ENCODE data around the gene PRTFDC1.
"Not testable (repeated sequence)": the region's sequence is repeated elsewhere in the genome, so short reads cannot be mapped to it uniquely, and the experiment has no call there.

Gene PRTFDC1

DNA sequence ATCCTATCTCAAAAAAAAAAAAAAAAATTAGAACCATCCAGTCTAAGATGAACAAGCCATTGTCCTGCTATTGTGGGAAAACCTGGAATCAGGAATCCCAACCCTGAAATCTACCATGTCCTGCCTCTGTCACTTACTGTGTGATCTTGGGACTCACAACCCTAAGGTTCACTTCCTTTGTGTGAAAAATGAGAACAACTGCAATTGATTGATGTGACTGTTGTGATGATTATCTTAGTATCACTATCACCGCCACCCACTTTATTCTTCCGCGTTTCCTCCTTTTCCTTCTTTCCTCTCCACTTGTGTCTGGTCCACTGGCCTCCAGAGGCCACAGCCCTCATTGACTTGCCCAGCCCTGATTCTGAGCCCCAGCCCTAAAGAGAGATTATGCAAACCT lies 12.6 kb upstream of the PRTFDC1 start:
- no peak for DNase-seq

DNA sequence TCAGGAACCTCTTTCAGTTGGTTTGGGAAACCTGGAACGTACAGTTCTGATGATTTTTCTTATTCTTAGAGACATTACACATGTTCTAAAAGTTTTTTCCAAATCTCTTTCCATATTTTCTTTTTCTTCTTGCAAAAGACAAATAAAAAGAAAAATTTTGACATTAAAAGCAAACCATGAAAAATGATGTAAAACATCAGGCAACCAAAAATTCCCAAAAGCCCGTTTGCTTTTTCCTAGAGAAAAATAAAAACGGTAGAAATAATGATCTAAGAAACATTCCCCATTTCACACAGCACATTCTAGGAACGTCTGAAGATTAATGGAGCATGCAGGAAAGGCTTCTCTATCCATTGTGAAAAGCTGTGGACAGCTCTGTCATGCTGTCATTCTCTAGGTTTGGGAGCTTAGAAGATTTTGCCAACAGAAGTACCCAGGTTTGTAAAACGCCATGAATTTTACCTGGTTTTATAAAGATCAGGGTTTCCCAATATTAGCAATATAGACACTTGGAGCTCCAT lies 11.2 kb upstream of the PRTFDC1 start:
- DNase-seq, result no peak

DNA sequence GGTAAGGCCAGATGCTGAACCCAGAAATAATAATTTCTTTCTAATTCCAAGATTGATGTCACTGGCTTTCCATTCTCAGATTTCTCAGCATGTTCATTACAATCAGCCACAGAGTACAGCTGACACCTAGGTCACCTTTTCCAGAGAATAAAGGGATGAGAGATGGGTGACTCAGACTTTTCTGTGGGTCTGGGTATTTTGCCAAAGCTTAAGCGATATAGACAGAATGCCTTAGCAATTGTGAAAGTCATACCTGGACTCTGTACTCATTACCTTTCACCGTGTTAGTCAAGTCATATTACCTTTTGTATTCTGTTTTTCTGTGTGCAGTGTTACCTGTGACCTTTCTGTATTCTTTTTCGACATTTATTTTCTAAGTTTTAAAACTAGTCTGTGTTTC lies 10.6 kb upstream of the PRTFDC1 start:
- DNase-seq, result no peak

DNA sequence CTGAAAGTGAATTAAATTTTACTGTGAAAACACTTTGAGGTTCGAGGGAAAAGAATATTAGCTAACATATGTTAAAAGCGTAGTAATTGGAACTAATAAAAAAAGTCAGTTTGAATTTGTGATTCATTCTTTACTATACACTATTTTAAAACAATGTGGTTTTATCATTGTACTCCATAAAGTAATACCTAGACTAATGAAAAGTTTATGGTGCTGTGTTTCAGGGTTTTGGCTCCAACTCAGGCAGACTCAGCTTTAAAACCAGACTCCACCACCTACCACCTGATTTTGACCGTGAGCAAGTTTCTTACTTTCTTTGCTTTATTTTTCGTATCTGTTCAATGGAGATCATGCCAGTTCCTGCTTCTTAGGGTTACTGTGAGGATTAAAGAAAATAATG lies 9.2 kb upstream of the PRTFDC1 start:
- DNase-seq, result no peak

DNA sequence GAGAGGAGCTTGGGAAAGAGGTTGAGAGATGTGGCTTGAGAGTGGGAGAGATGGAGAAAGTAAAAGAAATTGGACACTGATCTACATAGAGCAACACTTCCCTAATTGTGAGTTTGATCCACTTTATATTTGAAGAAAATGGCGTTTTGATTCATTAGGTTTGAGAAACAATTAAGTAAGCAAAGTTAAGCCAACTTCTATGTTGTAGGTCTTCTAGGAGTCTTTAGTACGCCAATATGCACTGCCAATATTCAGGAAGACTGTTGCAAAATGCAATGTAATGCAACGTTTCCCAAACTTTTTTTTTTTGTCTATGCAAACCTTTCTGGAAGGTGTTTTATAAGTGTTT lies 7.0 kb upstream of the PRTFDC1 start:
- DNase-seq, result no peak

DNA sequence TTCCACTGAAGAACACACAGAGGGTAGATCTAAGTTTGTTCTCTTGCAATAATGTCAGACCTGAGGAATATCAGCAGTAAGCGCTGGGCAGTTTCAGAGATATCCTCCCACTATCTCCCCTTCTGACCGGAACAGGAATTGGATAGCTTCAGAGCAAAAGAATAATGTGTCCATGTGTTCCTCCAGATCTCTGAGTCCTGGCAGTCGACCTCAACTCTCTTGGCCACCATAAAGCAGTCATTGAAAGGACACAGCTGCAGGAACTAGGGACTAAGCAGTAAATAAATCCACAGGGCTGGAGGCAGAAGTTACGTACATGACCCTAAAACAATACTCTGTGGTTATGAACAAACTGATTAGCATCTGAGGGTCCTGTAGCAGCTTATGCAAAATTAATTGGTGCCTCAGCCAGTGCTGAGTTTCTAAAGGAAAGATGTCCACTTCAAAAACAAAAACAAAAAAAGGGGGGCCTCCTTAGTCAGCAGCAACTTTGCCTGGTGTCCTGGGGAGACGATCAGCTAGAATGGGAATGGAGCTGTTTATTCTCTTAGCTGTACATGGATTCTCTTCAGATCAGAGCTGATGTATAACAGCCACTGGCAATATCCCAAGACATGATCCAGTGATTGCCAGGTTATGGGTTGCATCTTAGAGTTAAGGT lies 6.4 kb upstream of the PRTFDC1 start:
- DNase-seq, result no peak

DNA sequence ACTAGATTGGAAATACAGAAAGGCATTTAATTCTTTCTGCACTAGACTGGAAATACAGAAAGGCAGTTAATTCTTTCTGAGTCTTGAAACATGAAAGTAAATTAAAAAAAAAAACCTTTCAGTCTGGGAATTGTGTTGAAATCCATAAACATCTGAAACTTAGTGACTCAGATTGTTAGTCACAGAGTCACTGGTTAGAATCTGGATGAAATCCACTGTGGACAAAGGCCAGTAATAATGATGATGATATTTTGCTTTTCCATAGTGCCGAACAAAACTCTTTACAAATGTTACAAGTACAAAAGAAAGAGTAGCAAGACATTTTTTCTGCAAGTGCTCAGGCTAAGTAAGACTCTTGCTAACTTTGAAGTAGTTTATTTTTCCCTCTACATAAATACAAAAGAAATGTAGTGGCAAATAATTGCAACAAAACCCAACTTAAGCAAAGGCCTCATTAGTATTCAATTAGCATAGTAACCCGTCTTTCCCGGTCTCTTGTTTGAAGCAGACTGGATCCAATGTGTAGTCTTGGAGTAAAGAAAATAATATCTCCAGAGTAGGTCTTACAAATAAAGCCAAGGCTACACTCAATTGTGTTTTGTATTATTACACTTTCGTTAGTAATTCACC lies 5.8 kb upstream of the PRTFDC1 start:
- no peak for DNase-seq

DNA sequence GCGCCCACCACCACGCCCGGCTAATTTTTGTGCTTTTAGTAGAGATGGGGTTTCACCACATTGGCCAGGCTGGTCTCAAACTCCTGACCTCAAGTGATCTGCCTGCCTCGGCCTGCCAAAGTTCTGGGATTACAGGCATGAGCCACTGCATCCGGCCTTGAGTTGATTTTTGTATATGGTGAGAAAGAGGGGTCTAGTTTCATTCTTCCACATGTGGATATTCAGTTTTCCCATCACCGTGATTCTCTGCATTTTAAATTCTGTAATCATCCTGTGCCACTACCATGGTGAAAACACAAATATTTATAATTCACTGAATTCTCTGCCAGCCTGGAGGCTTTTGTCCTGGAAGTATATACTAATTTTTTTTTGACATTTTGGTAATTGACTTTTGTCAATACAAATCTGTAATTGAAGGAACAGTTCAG lies 5.2 kb upstream of the PRTFDC1 start:
- DNase-seq, result not testable (repeated sequence)

DNA sequence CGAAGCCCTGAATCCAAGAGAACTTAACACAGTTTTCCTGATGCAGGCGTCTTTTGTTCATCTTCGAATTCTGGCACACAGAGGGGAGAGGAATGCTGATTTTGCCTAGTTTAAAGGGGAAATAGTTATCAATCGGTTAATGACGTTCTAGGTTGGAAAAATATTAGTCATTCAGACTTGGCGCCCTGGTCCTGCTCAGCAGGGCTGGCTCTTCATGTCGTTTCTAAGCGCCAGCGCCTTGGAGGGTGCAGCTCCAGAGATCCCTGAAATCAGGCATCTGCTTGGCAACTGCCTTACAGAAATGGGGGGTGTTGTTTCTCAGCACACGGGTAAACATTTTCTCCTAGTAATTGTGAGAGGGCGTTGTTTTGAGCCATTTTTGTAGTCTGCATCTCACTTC lies 1.3 kb upstream of the PRTFDC1 start:
- DNase-seq, result no peak

DNA sequence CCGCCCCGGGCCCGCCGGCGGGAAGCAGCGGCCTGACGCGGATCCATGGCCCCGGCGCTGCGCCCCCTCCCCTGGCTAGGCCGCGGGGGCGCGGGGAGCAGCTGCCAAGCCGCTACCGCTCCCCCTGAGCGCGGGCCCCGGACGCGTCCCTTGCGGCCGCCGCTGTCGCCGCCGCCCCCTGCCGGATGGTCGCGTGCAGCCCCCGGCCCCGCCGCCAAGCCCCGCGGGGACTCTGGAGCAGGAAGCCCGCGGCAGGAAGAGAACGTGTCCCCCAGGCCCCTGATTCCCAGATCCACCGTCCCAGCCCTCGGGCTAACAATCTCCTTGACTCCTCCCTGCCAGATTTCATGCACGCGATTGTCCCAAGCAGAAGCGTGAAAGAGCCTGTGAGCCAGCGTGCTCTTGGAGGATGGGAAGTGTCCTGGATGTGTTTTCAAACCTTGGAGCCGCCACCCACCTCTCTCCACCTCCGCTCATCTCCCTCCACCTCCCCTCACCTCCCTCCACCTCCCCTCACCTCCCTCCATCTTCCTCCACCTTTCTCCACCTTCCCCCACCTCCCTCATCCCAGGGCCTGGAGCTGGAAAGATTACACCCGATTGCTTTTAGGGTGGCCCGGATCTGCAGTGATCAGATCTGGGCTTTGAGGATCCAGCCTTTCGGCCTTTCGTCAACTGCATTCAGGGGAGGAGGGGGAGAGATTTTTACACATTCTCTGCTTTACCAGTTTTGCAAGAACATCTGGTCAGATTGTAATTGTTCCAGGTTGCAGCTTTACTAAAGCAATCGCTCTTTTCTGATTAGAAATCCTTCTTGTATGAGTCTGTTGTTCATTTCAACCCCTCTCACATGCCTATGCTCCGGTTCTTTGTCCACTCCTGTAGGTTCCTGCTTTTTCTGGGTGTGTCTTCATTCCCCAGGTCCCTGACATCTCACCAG lies 570 bp upstream of the PRTFDC1 start:
- DNase-seq, result peak in 1 of 2 experiments; percentile 58

DNA sequence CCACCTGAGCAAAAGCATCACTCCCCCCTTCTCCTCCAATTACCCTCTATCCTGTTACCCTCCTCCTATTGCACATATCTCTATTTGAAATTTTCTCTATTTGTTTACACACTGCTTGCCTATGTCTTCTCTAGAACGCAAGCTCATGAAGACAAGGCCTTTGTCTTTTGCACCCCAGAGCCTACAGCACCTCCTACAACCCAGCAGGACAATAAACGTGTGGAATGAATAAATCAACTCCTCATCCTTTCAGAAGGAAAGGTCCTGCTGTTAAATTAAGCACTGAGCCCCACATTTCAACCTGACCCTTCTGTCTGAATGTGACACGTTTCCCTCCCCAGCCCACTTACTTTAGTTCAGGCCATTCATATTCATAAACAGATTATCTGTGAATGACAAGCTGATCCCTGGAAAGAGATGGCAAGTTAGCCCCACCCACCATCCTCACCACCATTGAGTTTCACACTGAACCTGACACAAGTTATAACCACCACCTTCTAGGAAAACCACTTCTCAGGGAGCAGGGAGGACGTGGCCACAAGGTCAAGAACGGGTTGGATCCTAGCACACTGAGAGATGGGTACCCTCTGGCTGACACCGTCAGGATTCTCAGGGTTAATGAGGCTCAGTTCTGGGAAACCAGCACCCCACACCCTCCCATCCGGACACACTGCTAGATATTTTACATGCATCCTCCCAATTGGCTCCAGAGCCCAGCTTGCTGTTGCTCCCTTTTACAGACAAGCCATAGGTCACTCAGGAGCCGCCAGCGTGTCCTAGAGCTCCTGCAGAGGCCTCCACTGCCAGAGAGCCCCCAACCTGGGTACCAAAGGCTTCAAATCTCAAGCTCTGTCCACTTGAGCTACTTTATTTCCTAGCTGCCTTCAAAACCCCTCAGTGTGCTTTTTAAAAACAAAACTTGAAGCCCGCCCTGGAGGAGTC lies 934 bp downstream of the PRTFDC1 start:
- DNase-seq, result peak in 1 of 2 experiments; percentile 7

DNA sequence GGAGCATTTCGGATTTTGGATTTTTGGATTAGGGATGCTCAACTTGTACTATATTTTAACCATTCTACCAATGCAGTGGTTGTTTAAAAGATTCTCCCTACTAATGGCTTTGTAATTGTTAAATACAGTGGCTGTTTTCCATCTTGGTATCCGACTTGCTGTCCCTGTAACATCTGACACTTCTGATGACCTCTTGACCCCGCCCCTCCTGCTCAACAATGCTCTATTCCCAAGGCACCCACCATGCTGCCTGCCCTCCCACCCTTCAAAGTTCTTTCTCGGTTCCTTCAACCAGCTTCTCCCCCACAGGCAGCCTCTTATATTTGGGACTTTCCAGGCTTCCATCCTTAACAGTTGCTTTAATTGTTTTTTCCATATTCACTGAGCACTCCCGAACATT lies 2.0 kb downstream of the PRTFDC1 start:
- no peak for DNase-seq

DNA sequence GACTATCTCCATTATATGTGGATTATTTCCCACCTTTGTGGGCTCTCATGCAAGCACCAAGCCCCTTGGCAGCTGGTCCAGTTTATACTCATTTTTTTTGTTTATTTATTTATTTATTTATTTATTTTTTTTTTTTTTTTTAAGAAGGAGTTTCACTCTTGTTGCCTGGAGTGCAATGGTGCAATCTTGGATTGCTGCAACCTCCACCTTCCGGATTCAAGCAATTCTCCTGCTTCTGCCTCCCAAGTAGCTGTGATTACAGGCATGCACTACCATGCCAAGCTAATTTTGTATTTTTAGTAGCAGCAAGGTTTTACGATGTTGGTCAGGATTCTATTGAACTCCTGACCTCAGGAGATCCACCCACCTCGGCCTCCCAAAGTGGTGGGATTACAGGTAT lies 2.8 kb downstream of the PRTFDC1 start:
- DNase-seq, result no peak

DNA sequence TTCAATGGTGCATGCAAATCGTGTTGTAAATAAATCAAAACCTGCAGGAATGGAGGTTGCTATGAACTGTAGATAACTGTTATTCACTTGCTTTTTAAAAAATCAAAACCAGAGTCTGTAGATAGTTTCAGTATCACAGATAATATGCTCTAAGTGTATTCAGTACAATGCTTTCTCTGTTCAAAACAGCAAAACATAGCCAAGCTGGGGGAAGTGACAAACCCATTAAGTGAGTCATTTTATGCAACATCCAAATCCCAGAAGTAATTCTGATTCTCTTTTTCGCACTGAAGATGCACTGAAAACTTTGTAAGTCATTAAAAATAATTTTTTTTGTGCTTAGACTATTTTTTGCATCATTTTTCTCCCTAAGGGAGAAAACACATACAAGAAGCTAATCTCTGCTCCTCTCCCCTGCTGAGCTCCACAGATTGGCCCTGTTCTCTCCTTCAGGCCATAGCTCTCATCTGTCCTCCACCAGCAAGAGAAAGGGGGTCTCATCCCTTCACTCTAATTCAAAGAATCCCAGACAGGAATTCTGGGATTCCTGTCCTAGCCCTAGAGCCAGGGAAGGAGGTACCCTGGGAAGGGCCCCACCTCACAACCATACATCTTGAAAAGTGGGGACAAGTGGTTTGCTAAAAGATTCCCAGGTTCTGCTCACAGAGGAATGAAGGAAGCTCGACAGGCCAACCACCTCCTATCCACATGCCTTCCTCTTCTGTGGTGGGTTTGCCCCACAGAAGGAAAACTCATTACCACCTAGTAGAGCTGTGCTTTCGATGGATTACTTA lies 4.9 kb downstream of the PRTFDC1 start:
- no peak for DNase-seq

DNA sequence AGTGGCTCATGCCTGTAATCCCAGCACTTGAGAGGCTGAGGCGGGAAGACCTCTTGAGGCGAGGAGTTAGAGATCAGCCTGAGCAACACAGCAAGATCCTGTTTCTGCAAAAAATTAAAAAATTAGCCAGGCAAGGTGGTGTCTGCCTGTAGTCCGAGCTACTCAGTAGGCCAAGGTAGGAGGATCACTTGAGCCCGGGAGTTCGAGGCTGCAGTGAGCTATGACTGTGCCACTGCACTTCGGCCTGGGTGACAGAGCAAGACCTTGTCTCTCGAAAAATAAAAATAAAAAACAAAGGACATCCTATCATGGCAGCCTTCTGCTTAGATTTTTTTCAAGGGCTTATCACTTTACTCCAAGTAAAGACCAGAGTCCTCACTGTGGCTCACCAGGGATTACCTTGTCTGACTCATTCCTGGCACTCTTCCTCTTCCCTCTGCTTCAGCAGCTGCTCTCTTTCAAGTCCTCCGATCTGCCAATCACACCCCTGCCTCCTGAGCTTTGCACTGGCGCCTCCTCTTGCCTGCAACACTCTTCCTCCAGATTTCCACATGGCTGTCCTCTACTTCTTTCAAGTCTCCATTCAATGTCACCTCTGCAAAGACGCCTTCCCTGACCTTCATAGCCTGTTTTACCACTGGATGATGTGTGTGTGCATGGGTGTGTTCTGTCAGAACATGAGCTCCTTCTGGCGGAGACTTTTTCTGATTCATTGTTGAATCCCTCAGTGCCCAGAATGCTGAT lies 7.7 kb downstream of the PRTFDC1 start:
- DNase-seq, result no peak

DNA sequence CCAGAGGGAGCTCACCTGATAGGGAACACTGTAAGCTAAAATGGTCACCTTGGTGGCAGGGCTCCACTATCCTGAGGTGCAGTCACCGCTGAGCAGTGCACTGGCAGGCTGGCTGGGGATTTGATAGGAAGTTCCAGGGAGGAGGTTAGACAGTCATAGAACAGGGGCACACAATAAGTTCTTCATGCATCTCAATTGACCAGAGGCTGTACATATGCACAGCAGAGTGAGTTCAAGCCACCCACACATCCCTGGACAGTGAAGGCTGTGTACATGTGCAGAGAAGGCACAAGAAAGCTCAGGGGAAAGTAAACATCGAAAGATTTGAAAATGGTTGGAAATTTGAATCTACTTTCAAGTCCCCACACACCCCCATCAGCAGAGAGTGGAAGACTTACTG lies 13.9 kb downstream of the PRTFDC1 start:
- DNase-seq, result no peak

DNA sequence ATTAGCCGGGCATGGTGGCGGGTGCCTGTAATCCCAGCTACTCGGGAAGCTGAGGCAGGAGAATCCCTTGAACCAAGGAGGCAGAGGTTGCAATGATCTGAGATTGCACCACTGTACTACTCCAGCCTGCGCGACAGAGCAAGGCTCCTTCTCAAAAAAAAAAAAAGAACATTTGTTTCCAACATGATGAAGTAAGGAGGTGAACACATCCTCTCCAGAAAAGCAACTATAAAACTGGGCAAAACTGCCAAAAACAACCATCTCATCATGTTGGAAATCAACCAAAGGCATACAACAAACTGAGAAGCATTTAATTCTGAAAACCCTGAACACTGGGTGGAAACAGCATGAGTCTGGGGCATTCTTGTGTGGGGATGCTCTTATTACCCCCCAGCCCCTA lies 14.3 kb downstream of the PRTFDC1 start:
- DNase-seq, result no peak

DNA sequence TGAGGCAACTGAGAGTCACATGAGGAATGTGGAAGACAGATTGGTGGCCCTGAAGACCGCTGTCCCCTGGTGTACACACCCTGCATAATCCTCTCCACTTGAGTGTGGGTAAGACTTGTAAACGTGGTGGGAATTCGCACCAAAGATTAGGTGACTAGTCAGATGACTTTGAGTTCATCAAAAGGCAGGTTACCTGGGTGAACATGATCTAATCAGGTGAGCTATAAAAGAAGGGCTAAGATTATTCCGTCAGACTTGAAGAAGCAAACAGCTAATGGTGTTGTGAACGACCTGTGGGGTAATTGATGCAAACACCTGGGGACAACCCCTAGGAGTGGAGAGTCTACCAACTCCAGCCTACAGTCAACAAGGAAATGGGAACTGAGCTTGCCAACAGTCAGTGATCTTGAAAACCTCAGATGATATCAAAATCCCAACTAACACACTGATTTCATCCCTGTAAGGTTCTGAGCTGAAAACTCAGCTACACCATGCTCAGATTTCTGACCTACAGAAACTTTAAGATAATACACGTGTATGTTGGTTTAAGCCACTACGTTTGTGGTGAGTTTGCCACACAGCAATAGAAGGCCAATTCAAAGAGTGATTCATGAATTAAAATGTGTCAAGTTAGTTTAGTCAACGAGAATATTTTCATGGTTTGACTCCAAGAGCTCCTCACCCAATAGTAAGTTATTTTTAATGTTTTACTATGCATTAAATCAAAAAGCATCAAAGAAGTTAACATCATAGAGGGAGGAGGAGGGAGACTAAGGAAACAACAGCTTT lies 16.7 kb downstream of the PRTFDC1 start:
- DNase-seq, result no peak

DNA sequence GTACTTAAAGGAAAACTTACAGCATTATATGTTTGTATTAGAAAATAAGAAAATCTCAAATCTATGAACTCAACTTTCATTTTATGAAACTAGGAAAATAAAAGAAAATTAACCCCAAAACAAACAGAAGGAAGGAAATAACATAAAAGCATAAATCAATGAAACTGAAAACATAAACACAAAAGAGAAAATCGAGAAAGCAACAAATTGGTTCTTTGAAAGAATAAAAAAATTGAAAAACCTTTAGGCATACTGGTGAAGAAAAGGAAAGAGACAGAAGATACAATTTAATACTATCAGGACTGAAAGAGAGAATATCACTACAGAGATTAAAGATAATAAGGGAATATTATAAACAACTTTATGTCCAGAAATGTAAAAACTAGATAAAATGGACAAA lies 21.2 kb downstream of the PRTFDC1 start:
- no peak for DNase-seq

DNA sequence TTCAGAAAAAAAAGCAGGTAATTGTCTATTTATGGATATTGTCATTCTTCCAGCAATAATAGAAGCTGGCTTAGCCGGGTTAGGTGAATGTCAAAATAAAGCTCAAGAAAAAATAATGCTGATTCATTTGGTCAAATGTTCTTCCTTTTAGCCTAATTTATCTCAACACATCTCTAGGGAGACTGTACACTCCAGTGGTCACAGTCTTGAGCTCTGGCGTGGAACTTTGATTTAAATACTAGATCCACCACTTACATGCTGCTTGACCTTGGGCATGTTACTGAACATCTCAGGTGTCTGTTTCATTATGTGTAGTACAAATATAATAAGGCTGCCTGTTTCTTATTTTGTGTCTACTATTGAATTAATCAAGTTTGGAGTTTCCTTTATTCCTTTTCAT lies 22.0 kb downstream of the PRTFDC1 start:
- no peak for DNase-seq

All from NCI-H526 (cell line).